Heart left ventricle (tissue), 16 donors: ENCODE data around the gene CEP170. TPM values are rescaled to one million over a fixed set of nuclear protein-coding genes. Genes with fewer than 3 reads are reported as not detected.
"Not testable (repeated sequence)": the region's sequence is repeated elsewhere in the genome, so short reads cannot be mapped to it uniquely, and the experiment has no call there.

ENCODE experiments used
- ATAC-seq, 4 donors: fragments of 200-7000 bp; cut with Tn5 transposase; one replicate each; pipeline ENCODE4 v1.9.1; 2020 to 2022; ENCODE audit warnings: moderate library complexity in 4 of 4, mild to moderate bottlenecking in 3 of 4, moderate number of reproducible peaks in 1 of 4
- DNase-seq, 5 donors: peaks; one replicate each; pipeline ENCODE4 v3.0.0-alpha.2; 2020
- H3K27ac ChIP-seq, 12 donors: fragments of 200-600 bp; sonication (generic) in 4 of 12; one replicate each; pipeline versions ENCODE4 v1.5.0 to v1.8.0; 2016 to 2022; ENCODE audit warnings: mild to moderate bottlenecking in 2 of 12
- H3K27me3 ChIP-seq, 9 donors: fragments of 200-600 bp; sonication (generic) in 2 of 9; one replicate each; pipeline versions ENCODE4 v1.5.1 to v1.8.0; 2016 to 2022; ENCODE audit warnings: mild to moderate bottlenecking in 3 of 9
- H3K36me3 ChIP-seq, 9 donors: fragments of 200-600 bp; sonication (generic) in 2 of 9; one replicate each; pipeline versions ENCODE4 v1.5.0 to v1.8.0; 2018 to 2022; ENCODE audit warnings: mild to moderate bottlenecking in 2 of 9
- H3K4me1 ChIP-seq, 12 donors: fragments of 200-600 bp; sonication (generic) in 4 of 12; one replicate each; pipeline versions ENCODE4 v1.5.0 to v1.8.0; 2016 to 2022; ENCODE audit warnings: mild to moderate bottlenecking in 3 of 12
- H3K4me3 ChIP-seq, 12 donors: fragments of 200-600 bp; sonication (generic) in 4 of 12; one replicate each; pipeline versions ENCODE4 v1.5.0 to v1.8.0; 2017 to 2022; ENCODE audit warnings: mild to moderate bottlenecking in 9 of 12, moderate library complexity in 4 of 12
- H3K9me3 ChIP-seq, 12 donors: fragments of 200-600 bp; sonication (generic) in 4 of 12; one replicate each; pipeline versions ENCODE4 v1.5.0 to v1.8.0; 2016 to 2022; ENCODE audit warnings: mild to moderate bottlenecking in 1 of 12
- CTCF ChIP-seq, 12 donors: fragments of 200-600 bp; sonication (generic) in 4 of 12; IDR thresholded peaks; one replicate each; pipeline versions ENCODE4 v1.5.0 to v1.8.0; 2018 to 2022; ENCODE audit warnings: antibody characterized with exemption in 12 of 12, mild to moderate bottlenecking in 5 of 12
- WGBS, 4 donors: extraction: QIAGEN DNeasy Blood & Tissue Kit in 2 of 4; methylation state at CpG; one replicate each; pipeline versions ENCODE4 v1.1.5 to v1.1.7; 2013 to 2018; 5-methylcytosine and 5-hydroxymethylcytosine counted together
- intact Hi-C, 10 donors: fragments of 100-400 bp; cut with DNase I; formaldehyde crosslinking; loops; one replicate each; pipeline versions ENCODE4 v1.11.1 to v1.14.2; 2022
- polyA plus RNA-seq, 2 donors: library from polyadenylated mRNA; stranded (reverse); fragments of 200-250 nt; gene quantifications; one replicate each; pipeline ENCODE4 v1.2.3, GENCODE V29; 2013
- total RNA-seq, 9 donors: library from RNA; depleted of rRNA in 2 of 9; stranded (reverse); fragments of >200 nt in 2 of 9; fragmentation: NEBNext Ultra II Directional in 3 of 9; extraction: Animal tissue kit (Norgen Biotek cat#: 25700) in 3 of 9; gene quantifications; one replicate each; pipeline versions ENCODE4 v1.1.0 to v1.2.4, GENCODE V29; 2016 to 2023
- donor health status: ischemic (EF 13 %, LVEDD 7.1; RV severe dilation, severe dysfunction).
- donor health status: healthy with polysubstance abuse.
- donor health status: DM: no; HTN: yes; CAD: no.
- donor health status: DM: no; HTN: no; CAD: no.
- donor health status: ischemic (EF 25% LVEDD 6.9; RV normal size, moderate dysfunction).
- donor health status: ischemic (EF 25% LVEDD 5.7; RV mildly dilated, moderate dysfunction).
- donor health status: healthy.
- donor health status: DM: yes; HTN: yes; CAD: no.
- donor health status: ischemic (EF 35%, LVEDD 5.7; RV mildly dilated, moderate dysfunction).
- donor health status: nonischemic (EF 11% LVEDD 7.7; RV severe dilation, severe dysfunction).
- donor health status: DM: yes; HTN: yes; CAD: no.
- donor health status: PGD.
- donor health status: ischemic (EF 29% LVEDD 5.4; RV normal size, mild dysfunction).
- donor health status: nonischemic (EF 23%, LVEDD 6.1; RV moderate dilation, normal function).

CEP170 gene
- total and polyA plus RNA-seq, 11 donors: 9.7 to 70.3 (median 37.7) TPM

GRCh38 chr1:243150906-243151305 is 104.2 kb downstream of the CEP170 start:
- H3K4me1 ChIP-seq, H3K27me3 ChIP-seq, intact Hi-C loops, H3K27ac ChIP-seq, DNase-seq, H3K4me3 ChIP-seq, H3K9me3 ChIP-seq, ATAC-seq: not testable (repeated sequence)
- peaks cover 0 to 51% (median 26%) of the 10 kb centered on the region in 9 donors for H3K36me3 ChIP-seq
- 86 to 91% (median 87%) methylated on average over 7 of the region's 7 CpGs for WGBS, 4 donors

GRCh38 chr1:243149120-243149519 is 106.0 kb downstream of the CEP170 start:
- H3K4me1 ChIP-seq, H3K27ac ChIP-seq, DNase-seq, ATAC-seq, H3K27me3 ChIP-seq, intact Hi-C loops, H3K9me3 ChIP-seq, H3K4me3 ChIP-seq: not testable (repeated sequence)
- WGBS, 4 donors: 82 to 90% (median 88%) methylated on average over 4 of the region's 4 CpGs
- H3K36me3 ChIP-seq: peaks cover 0 to 37% (median 15%) of the 10 kb centered on the region in 9 donors

DNA sequence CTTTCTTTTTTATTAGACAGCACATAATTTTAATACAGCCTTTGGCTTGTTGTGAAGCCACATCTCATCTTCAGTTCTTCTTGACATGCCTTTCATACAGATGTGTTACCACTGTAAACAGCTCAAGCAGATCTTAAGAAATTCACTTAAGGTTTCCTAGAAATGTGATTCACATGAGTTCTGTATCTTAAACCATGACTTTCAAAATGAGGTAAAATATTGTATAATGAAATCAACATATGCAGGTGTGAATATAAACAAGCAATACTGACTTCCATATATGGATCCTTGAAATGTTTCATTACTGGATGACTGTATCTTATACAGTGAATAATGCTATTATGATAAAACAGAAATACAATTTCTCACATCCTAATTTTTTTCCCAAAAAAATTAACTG is 107.7 kb downstream of the CEP170 start:
- H3K4me1 ChIP-seq, H3K4me3 ChIP-seq, H3K9me3 ChIP-seq, H3K27me3 ChIP-seq, H3K27ac ChIP-seq, ATAC-seq, DNase-seq, intact Hi-C loops: not testable (repeated sequence)
- H3K36me3 ChIP-seq: peaks cover 0 to 29% (median 11%) of the 10 kb centered on the region in 9 donors

DNA sequence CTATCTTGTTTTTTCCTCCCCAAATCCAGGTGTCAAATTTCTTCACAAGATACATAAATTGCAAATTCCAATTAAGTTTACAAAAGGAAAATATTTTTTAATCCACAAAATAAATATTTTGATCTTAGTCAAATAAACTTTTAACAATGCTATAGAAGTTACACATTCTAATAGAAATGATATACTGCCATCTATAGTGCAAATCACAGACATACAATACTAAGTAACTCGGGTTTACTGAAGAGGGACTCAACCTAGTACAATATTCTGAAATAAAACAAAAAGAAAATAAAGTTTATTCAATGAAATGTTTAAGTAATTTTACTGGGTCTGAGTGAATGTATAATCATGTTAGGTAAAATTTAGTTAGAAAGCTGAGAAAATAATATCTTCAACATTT is 114.6 kb downstream of the CEP170 start:
- H3K27me3 ChIP-seq, H3K9me3 ChIP-seq, H3K4me1 ChIP-seq, DNase-seq, H3K4me3 ChIP-seq, intact Hi-C loops, H3K27ac ChIP-seq, ATAC-seq: not testable (repeated sequence)
- peak in 2 of 12 donors; percentile 12 to 29 for TF ChIP-seq CTCF (IDR thresholded peaks at IDR 0.05)
- peaks cover 0 to 67% (median 40%) of the 10 kb centered on the region in 9 donors for H3K36me3 ChIP-seq
- WGBS, 4 donors: 67 to 75% (median 68%) methylated on average over 1 of the region's 1 CpG

DNA sequence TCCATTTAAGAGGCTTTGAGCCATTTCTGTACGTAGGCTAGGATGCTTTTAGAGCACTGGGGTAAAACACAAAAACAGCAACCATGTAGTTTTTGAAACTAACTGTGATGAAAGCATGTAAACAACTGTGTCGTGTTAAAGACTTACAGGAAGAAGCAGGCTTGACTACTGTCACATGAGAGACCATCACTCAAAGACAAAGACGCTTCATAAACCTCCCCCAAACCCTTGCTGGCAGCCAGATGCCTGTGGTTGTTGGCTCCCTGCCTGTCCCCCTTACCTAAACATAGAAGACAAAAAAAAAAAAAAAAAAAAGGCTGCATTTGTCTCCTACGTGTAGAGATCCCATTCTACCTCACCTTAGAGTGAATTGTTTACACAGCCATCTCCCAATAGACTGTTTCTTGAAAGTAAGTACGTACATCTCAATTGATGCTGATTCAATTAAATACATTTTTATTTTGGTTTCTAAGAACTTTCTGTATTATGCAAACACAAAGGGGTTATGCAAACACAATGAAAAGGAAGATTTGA is 132.1 kb downstream of the CEP170 start:
- H3K27me3 ChIP-seq, ATAC-seq, DNase-seq, H3K27ac ChIP-seq, H3K4me1 ChIP-seq, H3K9me3 ChIP-seq, intact Hi-C loops, H3K4me3 ChIP-seq: not testable (repeated sequence)
- peaks cover 0 to 50% (median 18%) of the 10 kb centered on the region in 9 donors for H3K36me3 ChIP-seq
- WGBS, 4 donors: 58 to 71% (median 70%) methylated on average over 5 of the region's 5 CpGs

DNA sequence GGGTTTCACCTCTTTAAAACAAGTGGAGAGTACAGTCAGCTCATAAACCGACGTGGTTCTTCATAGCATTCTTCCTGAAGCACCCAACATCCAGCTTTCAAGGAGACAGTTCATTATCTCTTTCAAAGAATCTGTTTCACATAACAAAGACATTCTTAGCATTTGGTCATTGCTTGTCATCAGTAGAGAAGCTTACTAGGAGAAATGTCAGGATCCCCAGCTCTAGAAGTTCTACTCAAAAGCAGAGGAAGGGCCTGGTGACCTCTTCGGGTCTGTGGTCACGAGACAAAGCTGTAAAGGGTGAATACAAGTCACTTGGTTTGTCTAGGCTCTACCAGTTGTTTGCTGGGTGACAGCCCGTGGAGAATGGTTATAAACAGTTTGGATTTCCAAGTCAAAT is 133.1 kb downstream of the CEP170 start:
- intact Hi-C loops, H3K9me3 ChIP-seq, H3K4me3 ChIP-seq, H3K27me3 ChIP-seq, ATAC-seq, H3K27ac ChIP-seq, DNase-seq, H3K4me1 ChIP-seq: not testable (repeated sequence)
- H3K36me3 ChIP-seq: peaks cover 0 to 41% (median 17%) of the 10 kb centered on the region in 9 donors
- 80 to 89% (median 87%) methylated on average over 3 to 5 of the region's 5 CpGs for WGBS, 4 donors

DNA sequence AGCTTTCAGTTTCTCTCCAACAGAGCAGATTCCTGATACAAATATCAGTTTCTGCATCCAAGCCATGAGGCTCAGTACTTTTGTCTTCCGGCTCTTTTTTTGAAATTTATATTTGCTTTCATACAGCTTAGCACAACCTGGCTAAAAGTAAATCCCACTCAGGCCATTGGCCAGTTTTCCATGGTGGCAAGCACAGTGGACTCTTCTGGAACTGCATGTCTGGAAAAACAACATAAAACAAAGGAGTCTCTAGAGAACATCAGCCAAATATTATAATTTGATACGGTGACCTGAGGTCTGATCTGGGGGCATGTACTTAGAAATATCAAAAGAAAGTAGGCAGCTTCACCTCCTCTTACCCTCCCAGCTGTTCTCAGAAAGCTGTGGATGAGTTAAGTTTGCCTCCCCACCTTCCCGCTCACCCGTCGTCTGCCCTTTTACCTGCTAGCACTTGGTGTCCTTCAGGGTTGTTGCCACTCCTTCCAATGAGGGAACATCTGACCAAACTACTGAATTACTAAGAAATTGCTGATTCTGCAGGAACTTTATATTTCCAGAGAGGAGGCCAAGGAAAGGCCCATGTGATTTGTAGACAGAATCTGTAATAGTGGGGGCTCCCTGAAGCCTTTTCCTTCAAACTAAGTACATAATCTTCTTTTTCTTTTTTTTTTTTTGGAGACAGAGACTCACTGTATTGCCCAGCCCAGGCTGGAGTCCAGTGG is 136.3 kb downstream of the CEP170 start:
- 68 to 97% (median 92%) methylated on average over 5 of the region's 5 CpGs for WGBS, 4 donors
- intact Hi-C loops: not testable (repeated sequence)
- H3K36me3 ChIP-seq: peaks cover 0 to 12% (median 4%) of the 10 kb centered on the region in 9 donors

GRCh38 chr1:243116187-243116586 is 138.9 kb downstream of the CEP170 start:
- H3K27me3 ChIP-seq, H3K4me3 ChIP-seq, H3K27ac ChIP-seq, ATAC-seq, H3K36me3 ChIP-seq, H3K4me1 ChIP-seq, intact Hi-C loops, DNase-seq, H3K9me3 ChIP-seq: not testable (repeated sequence)
- 80 to 85% (median 83%) methylated on average over 7 of the region's 7 CpGs for WGBS, 4 donors

More for the DNA sequence above, 136.3 kb downstream of the CEP170 start:
- H3K27me3 ChIP-seq, H3K4me1 ChIP-seq, H3K27ac ChIP-seq, DNase-seq, H3K4me3 ChIP-seq, ATAC-seq, H3K9me3 ChIP-seq: not testable (repeated sequence)

GRCh38 chr1:243114769-243115168 is 140.3 kb downstream of the CEP170 start:
- H3K27ac ChIP-seq, H3K4me1 ChIP-seq, H3K27me3 ChIP-seq, H3K36me3 ChIP-seq, H3K9me3 ChIP-seq, H3K4me3 ChIP-seq, intact Hi-C loops, DNase-seq, ATAC-seq: not testable (repeated sequence)
- WGBS, 4 donors: 69 to 98% (median 85%) methylated on average over 3 of the region's 3 CpGs

DNA sequence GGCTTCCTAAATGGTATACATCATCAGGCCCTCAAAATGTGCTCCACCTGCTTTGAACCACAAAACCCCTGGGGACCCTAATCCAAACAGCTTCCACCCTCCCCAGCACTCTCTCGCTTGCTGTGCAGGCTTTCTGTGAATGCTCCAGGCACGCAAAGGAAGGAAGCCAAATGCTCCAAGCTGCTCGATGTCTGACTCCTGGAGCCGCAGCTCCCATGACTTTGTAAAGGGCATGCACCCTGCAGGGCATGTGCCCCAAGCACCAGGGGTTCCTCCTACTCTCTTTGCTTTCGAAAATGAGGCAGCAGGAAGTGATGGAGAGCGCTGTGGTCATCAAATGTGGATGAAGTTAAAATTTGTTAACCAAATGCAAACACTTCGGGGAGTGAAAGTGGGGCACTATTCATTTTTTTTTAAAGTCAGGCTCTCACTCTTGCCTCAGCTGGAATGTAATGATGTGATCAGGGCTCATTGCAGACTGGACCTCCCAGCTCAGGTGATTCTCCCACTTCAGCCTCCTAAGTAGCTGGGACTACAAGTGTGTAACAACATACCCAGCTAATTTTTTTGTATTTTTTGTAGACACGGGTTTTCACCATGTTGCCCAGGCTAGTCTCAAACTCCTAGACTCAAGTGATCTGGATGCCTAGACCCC is 140.9 kb downstream of the CEP170 start:
- ATAC-seq (peak in 3 of 4 donors; percentile 44 to 61 (median 55)), DNase-seq (peak in 2 of 5 donors; percentile 23 to 34)
- H3K4me1 ChIP-seq, H3K9me3 ChIP-seq, H3K27me3 ChIP-seq, H3K36me3 ChIP-seq, intact Hi-C loops, H3K4me3 ChIP-seq, H3K27ac ChIP-seq: not testable (repeated sequence)
- 21 to 29% (median 27%) methylated on average over 8 of the region's 8 CpGs for WGBS, 4 donors
